ENCODE measurements around the gene OPHN1. TPM values are rescaled to one million over a fixed set of nuclear protein-coding genes. Genes with fewer than 3 reads are reported as not detected.

The OPHN1 gene
- total RNA-seq, 1 donor: 9.4 TPM

- TF ChIP-seq CTCF (IDR thresholded peaks at IDR 0.05; ENCODE audit: insufficient read depth, low read length): no peak
- DNase-seq (ENCODE audit: low read depth): no peak
- H3K4me3 ChIP-seq (ENCODE audit: low read depth, low read length): no peak overlapping the region
Observed at GRCh38 chrX:68193786-68194185, 239.5 kb downstream of the OPHN1 start.

GRCh38 chrX:68193234-68193633, 240.1 kb downstream of the OPHN1 start:
- DNase-seq (ENCODE audit: low read depth): no peak
- H3K4me3 ChIP-seq (ENCODE audit: low read depth, low read length): no peak overlapping the region
- TF ChIP-seq CTCF (IDR thresholded peaks at IDR 0.05; ENCODE audit: insufficient read depth, low read length): no peak

- no peak for DNase-seq (ENCODE audit: low read depth)
- H3K4me3 ChIP-seq (ENCODE audit: low read depth, low read length): no peak overlapping the region
- TF ChIP-seq CTCF (IDR thresholded peaks at IDR 0.05; ENCODE audit: insufficient read depth, low read length): no peak
Observed at GRCh38 chrX:68190799-68191198, 242.5 kb downstream of the OPHN1 start.

GRCh38 chrX:68186552-68187262, 246.6 kb downstream of the OPHN1 start:
- peak; percentile 22 for DNase-seq (ENCODE audit: low read depth)
- H3K4me3 ChIP-seq (ENCODE audit: low read depth, low read length): no peak overlapping the region
- no peak for TF ChIP-seq CTCF (IDR thresholded peaks at IDR 0.05; ENCODE audit: insufficient read depth, low read length)

- H3K4me3 ChIP-seq (ENCODE audit: low read depth, low read length): no peak overlapping the region
- no peak for TF ChIP-seq CTCF (IDR thresholded peaks at IDR 0.05; ENCODE audit: insufficient read depth, low read length)
- no peak for DNase-seq (ENCODE audit: low read depth)
Observed at GRCh38 chrX:68185161-68185560, 248.1 kb downstream of the OPHN1 start.

- peak; percentile 68 for TF ChIP-seq CTCF (IDR thresholded peaks at IDR 0.05; ENCODE audit: insufficient read depth, low read length)
- no peak overlapping the region for H3K4me3 ChIP-seq (ENCODE audit: low read depth, low read length)
- DNase-seq (ENCODE audit: low read depth): peak; percentile 43
Observed at GRCh38 chrX:68183612-68184214, 249.6 kb downstream of the OPHN1 start.
